ENCODE measurements around the gene DHX36.

The DHX36 gene

GRCh38 chr3:154225536-154225935 is 98.8 kb downstream of the DHX36 start:
- DNase-seq: no peak

- DNase-seq: no peak
Observed at GRCh38 chr3:154224866-154225265, 99.4 kb downstream of the DHX36 start.

- DNase-seq: no peak
Observed at GRCh38 chr3:154224366-154224765, 99.9 kb downstream of the DHX36 start.

GRCh38 chr3:154223519-154223918 is 100.8 kb downstream of the DHX36 start:
- DNase-seq: no peak
